ENCODE data around the gene LACTBL1. TPM values are rescaled to one million over a fixed set of nuclear protein-coding genes. Genes with fewer than 3 reads are reported as not detected.

LACTBL1 gene
- total and polyA plus RNA-seq, 2 of the 8 experiments (the other 6 are each of a cell fraction or from before 2014, with no cell fraction given), result not detected

DNA sequence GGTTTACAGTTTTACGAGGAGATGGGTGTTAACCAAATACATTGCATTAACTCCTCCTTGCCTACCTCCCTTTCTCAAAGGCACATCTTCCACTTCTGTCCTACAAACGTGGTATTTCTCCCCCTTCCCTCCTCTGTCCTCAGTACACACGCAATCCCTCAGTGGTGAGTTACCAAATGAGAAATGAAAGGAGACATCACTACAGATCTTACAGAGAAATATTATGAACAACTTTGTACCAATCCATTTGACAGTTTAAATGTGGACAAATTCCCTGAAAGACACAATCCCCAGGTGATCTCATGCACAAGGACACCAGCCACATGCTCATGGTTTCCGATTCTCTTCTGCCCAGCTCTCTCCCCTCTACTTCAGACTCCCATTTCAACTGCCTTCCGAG is 6.4 kb downstream of the LACTBL1 start:
- no peak overlapping the region for H2BK20ac ChIP-seq (ENCODE audit: low read length)
- no peak for TF ChIP-seq KDM4A (IDR thresholded peaks at IDR 0.05; ENCODE audit: low read depth, low read length, severe bottlenecking)
- TF ChIP-seq CEBPB (IDR thresholded peaks at IDR 0.05; ENCODE audit: low read depth, low read length), result no peak
- no peak for TF ChIP-seq ZNF274 (IDR thresholded peaks at IDR 0.05; ENCODE audit: borderline replicate concordance, extremely low read depth, low read length)
- no peak for TF ChIP-seq RFX5 (IDR thresholded peaks at IDR 0.05; ENCODE audit: borderline replicate concordance, low read depth, low read length)
- no peak for TF ChIP-seq MAFK (IDR thresholded peaks at IDR 0.05; ENCODE audit: low read depth, low read length)
- TF ChIP-seq TAF7 (optimal IDR thresholded peaks at IDR 0.05; ENCODE audit: borderline replicate concordance, low read depth, low read length), result no peak
- TF ChIP-seq RBBP5 (IDR thresholded peaks at IDR 0.05; ENCODE audit: borderline replicate concordance, low read depth, low read length), result no peak
- TF ChIP-seq, protein P1, sequence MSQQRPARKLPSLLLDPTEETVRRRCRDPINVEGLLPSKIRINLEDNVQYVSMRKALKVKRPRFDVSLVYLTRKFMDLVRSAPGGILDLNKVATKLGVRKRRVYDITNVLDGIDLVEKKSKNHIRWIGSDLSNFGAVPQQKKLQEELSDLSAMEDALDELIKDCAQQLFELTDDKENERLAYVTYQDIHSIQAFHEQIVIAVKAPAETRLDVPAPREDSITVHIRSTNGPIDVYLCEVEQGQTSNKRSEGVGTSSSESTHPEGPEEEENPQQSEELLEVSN (IDR thresholded peaks at IDR 0.05), result no peak
- TF ChIP-seq RNF2 (IDR thresholded peaks at IDR 0.05; ENCODE audit: borderline replicate concordance, low read depth, low read length, missing control alignments, poor library complexity, severe bottlenecking), result no peak
- TF ChIP-seq SUZ12 (IDR thresholded peaks at IDR 0.05; ENCODE audit: low read length), result no peak
- TF ChIP-seq, protein P2, sequence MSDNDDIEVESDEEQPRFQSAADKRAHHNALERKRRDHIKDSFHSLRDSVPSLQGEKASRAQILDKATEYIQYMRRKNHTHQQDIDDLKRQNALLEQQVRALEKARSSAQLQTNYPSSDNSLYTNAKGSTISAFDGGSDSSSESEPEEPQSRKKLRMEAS (IDR thresholded peaks at IDR 0.05), result no peak
- no peak for TF ChIP-seq SP1 (IDR thresholded peaks at IDR 0.05; ENCODE audit: low read depth, low read length)
- TF ChIP-seq SIN3A (conservative IDR thresholded peaks at IDR 0.05 in 1 of 2, IDR thresholded peaks at IDR 0.05 in 1 of 2; ENCODE audit: low read depth in 1 of 2, low read length in 2 of 2), result no peak

More for the DNA sequence above, 6.4 kb downstream of the LACTBL1 start:
- no peaks in the 10 kb centered on the region for H3K36me3 ChIP-seq (ENCODE audit: control insufficient read depth in 2 of 4, insufficient read depth in 4 of 4, low read length in 3 of 4)
- no peak overlapping the region for H4K91ac ChIP-seq (replicated peaks; ENCODE audit: insufficient read length, low read length)
- no peak overlapping the region for H3K18ac ChIP-seq (ENCODE audit: extremely low read depth, low read length)
- H3K27ac ChIP-seq (ENCODE audit: low read depth, low read length), result no peak overlapping the region
- H4K8ac ChIP-seq (ENCODE audit: extremely low read depth, insufficient read depth, low read length), result no peak overlapping the region
- H3K56ac ChIP-seq (replicated peaks; ENCODE audit: insufficient read length, low read depth, low read length), result no peak overlapping the region
- H3K27me3 ChIP-seq (replicated peaks in 1 of 4; ENCODE audit: control insufficient read depth in 3 of 4, extremely low read depth in 1 of 4, insufficient read depth in 3 of 4, low read length in 3 of 4), result peaks cover 0 to 2% (median 0%) of the 10 kb centered on the region in 4 experiments; a peak in 2 of 7 replicates
- no peak overlapping the region for H2BK12ac ChIP-seq (ENCODE audit: low read depth, low read length)
- no peak overlapping the region for H3K14ac ChIP-seq (ENCODE audit: insufficient read length)
- H3K4me1 ChIP-seq (replicated peaks in 1 of 4; ENCODE audit: control insufficient read depth in 3 of 4, insufficient read depth in 4 of 4, low read length in 3 of 4), result peaks cover 0 to under 1% (median 0%) of the 10 kb centered on the region in 4 experiments; a peak in 1 of 7 replicates
- H3K79me2 ChIP-seq (ENCODE audit: control insufficient read depth in 1 of 2, insufficient read depth in 2 of 2, low read length in 2 of 2), result no peaks in the 10 kb centered on the region
- no peak overlapping the region for H2BK120ac ChIP-seq (replicated peaks; ENCODE audit: low read depth, low read length)
- no peak overlapping the region for H2AK5ac ChIP-seq (ENCODE audit: low read depth, low read length)
- H2AFZ ChIP-seq (ENCODE audit: low read length), result no peak overlapping the region
- no peak overlapping the region for H3K23ac ChIP-seq (ENCODE audit: insufficient read length)
- CTCF ChIA-PET (ENCODE audit: partially characterized antibody), result interaction anchor here (1.0 to 3.0 kb wide), 2 partner anchors 12 to 258 kb away, joined by 3 to 21 read pairs; no protein-coding TSS in a partner anchor
- DNase-seq (ENCODE audit: low read depth in 1 of 2, low spot score in 2 of 2) (no peak), FAIRE-seq (no peak)
- H4K5ac ChIP-seq (ENCODE audit: insufficient read length, low read depth, low read length), result no peak overlapping the region
- H3K79me1 ChIP-seq (ENCODE audit: low read depth, low read length), result no peaks in the 10 kb centered on the region
- H3K4me3 ChIP-seq (ENCODE audit: extremely low read depth in 1 of 4, insufficient read depth in 2 of 4, low read depth in 3 of 4, low read length in 4 of 4), result no peak overlapping the region
- no peak overlapping the region for H2BK5ac ChIP-seq (ENCODE audit: low read depth, low read length)
- H3K23me2 ChIP-seq (ENCODE audit: low read depth, low read length), result no peaks in the 10 kb centered on the region
- WGBS, 2 experiments (ENCODE audit: extremely low coverage in 1 of 2, insufficient coverage in 1 of 2, insufficient read length in 1 of 2, insufficient replicate concordance in 2 of 2, low coverage in 1 of 2, low lambda C conversion rate in 2 of 2, missing lambda C conversion rate in 1 of 2), result 84% methylated on average over 5 of the region's 5 CpGs; no CpG with 5 or more reads in 1 of the 2 experiments
- no peak overlapping the region for H3K4me2 ChIP-seq (ENCODE audit: insufficient read depth in 1 of 2, low read depth in 2 of 2, low read length in 2 of 2)
- no peaks in the 10 kb centered on the region for H4K20me1 ChIP-seq (replicated peaks in 1 of 2; ENCODE audit: control insufficient read depth in 1 of 2, insufficient read depth in 2 of 2, low read length in 2 of 2)
- POLR2A ChIA-PET (ENCODE audit: partially characterized antibody), result interaction anchor here (0.9 kb wide), 1 partner anchor 54 kb away, joined by 3 read pairs; no protein-coding TSS in a partner anchor
- no peak overlapping the region for H3K4ac ChIP-seq (replicated peaks; ENCODE audit: insufficient read length, low read depth, low read length)
- no peak overlapping the region for H2BK15ac ChIP-seq (ENCODE audit: low read length)
- no peaks in the 10 kb centered on the region for H3K9me3 ChIP-seq (ENCODE audit: insufficient read depth in 2 of 2, low read depth in 1 of 2, low read length in 1 of 2)
- H3K9ac ChIP-seq (replicated peaks in 1 of 4; ENCODE audit: extremely low read depth in 1 of 4, low read depth in 3 of 4, low read length in 3 of 4), result no peak overlapping the region

Data from H1 (cell line).